IMR-90 (cell line): Measurements from ENCODE around the gene LRRC61. TPM values are rescaled to one million over a fixed set of nuclear protein-coding genes. Genes with fewer than 3 reads are reported as not detected.

ENCODE experiments used
- ATAC-seq: fragments of 200-7000 bp; cut with Tn5 transposase; 2 replicates; pipeline ENCODE4 v1.9.1; 2020; ENCODE audit warnings: low read depth, mild to moderate bottlenecking, moderate library complexity
- BruUV-seq: library from RNA; stranded (reverse); fragments of 400-500 nt; replicated peaks from 2 replicates; lab custom pipeline; 2021; lab: Mats Ljungman, UMichigan
- CTCF ChIA-PET: fragments of 300-600 bp; formaldehyde crosslinking; extraction: SDS; loops from one replicate; lab custom pipeline; 2021; ENCODE audit warnings: antibody characterized with exemption; lab: Yijun Ruan, JAX
- POLR2A ChIA-PET: fragments of 300-600 bp; sonication (Branson Sonifier 250); formaldehyde crosslinking; loops from one replicate; lab custom pipeline; 2022; ENCODE audit warnings: antibody characterized with exemption; ENCODE audit not compliant: unreplicated experiment; lab: Charles Lee
- DNase-seq: peaks from one replicate; pipeline ENCODE4 v3.0.0; 2013
- H2AFZ ChIP-seq: replicated peaks from 2 replicates; pipeline ENCODE3; 2013; ENCODE audit warnings: low read length, mild to moderate bottlenecking; ENCODE audit not compliant: poor library complexity
- H2AK5ac ChIP-seq: 2 replicates; pipeline ENCODE4 v1.6.1; 2013; ENCODE audit warnings: low read depth, low read length, inconsistent platforms
- H2AK9ac ChIP-seq: replicated peaks from 2 replicates; pipeline ENCODE3; 2013; ENCODE audit warnings: mild to moderate bottlenecking, low read depth, low read length, moderate library complexity; ENCODE audit not compliant: poor library complexity
- H2BK120ac ChIP-seq: 2 replicates; pipeline ENCODE4 v1.6.1; 2013; ENCODE audit warnings: low read depth, low read length, inconsistent platforms
- H2BK15ac ChIP-seq: 3 replicates; pipeline ENCODE4 v1.6.1; 2013; ENCODE audit warnings: low read depth, low read length, inconsistent platforms
- H2BK20ac ChIP-seq: 2 replicates; pipeline ENCODE4 v1.6.1; 2013; ENCODE audit warnings: low read depth, mild to moderate bottlenecking, inconsistent platforms, low read length, moderate library complexity
- H2BK5ac ChIP-seq: 2 replicates; pipeline ENCODE4 v1.6.1; 2013; ENCODE audit warnings: mild to moderate bottlenecking, low read depth, low read length, inconsistent platforms; ENCODE audit not compliant: poor library complexity, severe bottlenecking
- H3K14ac ChIP-seq: replicated peaks from 2 replicates; pipeline ENCODE4 v1.6.1; 2013; ENCODE audit warnings: low read depth, low read length, inconsistent platforms
- H3K18ac ChIP-seq: 2 replicates; pipeline ENCODE4 v1.6.1; 2013; ENCODE audit warnings: low read depth, low read length, control low read depth
- H3K23ac ChIP-seq: 2 replicates; pipeline ENCODE4 v1.6.1; 2013; ENCODE audit warnings: low read depth, low read length, inconsistent platforms
- H3K27ac ChIP-seq: 2 replicates; pipeline ENCODE4 v1.5.1; 2013; ENCODE audit warnings: mild to moderate bottlenecking, control low read depth, low read length; ENCODE audit not compliant: insufficient read depth
- H3K27me3 ChIP-seq: 2 replicates; pipeline ENCODE4 v1.6.1; 2013; ENCODE audit warnings: low read length; ENCODE audit not compliant: control insufficient read depth, insufficient read depth
- H3K36me3 ChIP-seq: 2 replicates; pipeline ENCODE4 v1.6.1; 2013; ENCODE audit warnings: low read length, mixed read lengths; ENCODE audit not compliant: control insufficient read depth, insufficient read depth
- H3K4ac ChIP-seq: 2 replicates; pipeline ENCODE4 v1.6.1; 2013; ENCODE audit warnings: low read depth, low read length, inconsistent platforms
- H3K4me1 ChIP-seq: 2 replicates; pipeline ENCODE4 v1.6.1; 2013; ENCODE audit warnings: low read length, mixed read lengths; ENCODE audit not compliant: control insufficient read depth, insufficient read depth
- H3K4me2 ChIP-seq: 2 replicates; pipeline ENCODE4 v1.6.1; 2013; ENCODE audit warnings: low read depth, mild to moderate bottlenecking, control low read depth, low read length, moderate library complexity
- H3K4me3 ChIP-seq: 2 replicates; pipeline ENCODE4 v1.5.1; 2013; ENCODE audit warnings: low read depth, mild to moderate bottlenecking, control low read depth, low read length, moderate library complexity; ENCODE audit not compliant: insufficient read depth
- H3K56ac ChIP-seq: 2 replicates; pipeline ENCODE4 v1.6.1; 2013; ENCODE audit warnings: low read length, inconsistent platforms; ENCODE audit not compliant: insufficient read depth; ENCODE audit errors: extremely low read depth
- H3K79me1 ChIP-seq, 2 experiments: 2 replicates each; pipeline ENCODE4 v1.6.1; 2013; ENCODE audit warnings: low read length in 2 of 2, inconsistent platforms in 1 of 2, low read depth in 1 of 2
- H3K9ac ChIP-seq: 2 replicates; pipeline ENCODE4 v1.6.1; 2013; ENCODE audit warnings: low read depth, low read length, control low read depth
- H3K9me1 ChIP-seq: 2 replicates; pipeline ENCODE4 v1.6.1; 2013; ENCODE audit warnings: low read length, inconsistent platforms; ENCODE audit not compliant: insufficient read depth
- H3K9me3 ChIP-seq: 2 replicates; pipeline ENCODE4 v1.6.1; 2013; ENCODE audit warnings: low read length; ENCODE audit not compliant: control insufficient read depth, insufficient read depth
- H4K20me1 ChIP-seq: 2 replicates; pipeline ENCODE4 v1.6.1; 2013; ENCODE audit warnings: low read length, inconsistent platforms; ENCODE audit not compliant: insufficient read depth
- H4K5ac ChIP-seq: 2 replicates; pipeline ENCODE4 v1.6.1; 2013; ENCODE audit warnings: mild to moderate bottlenecking, low read depth, low read length, control low read depth
- H4K8ac ChIP-seq, 2 experiments: 2 replicates each; pipeline ENCODE4 v1.6.1; 2013; ENCODE audit warnings: low read depth in 2 of 2, low read length in 2 of 2, control low read depth in 1 of 2, inconsistent platforms in 1 of 2
- H4K91ac ChIP-seq: 2 replicates; pipeline ENCODE4 v1.6.1; 2013; ENCODE audit warnings: low read depth, low read length, inconsistent platforms; ENCODE audit not compliant: insufficient read depth
- BHLHE40 ChIP-seq: fragments of 150-350 bp; IDR thresholded peaks from 2 replicates; pipeline ENCODE4 v1.6.1; 2016; ENCODE audit warnings: mild to moderate bottlenecking, low read depth, low read length
- CEBPB ChIP-seq: IDR thresholded peaks from 2 replicates; pipeline ENCODE4 v1.6.1; 2012; ENCODE audit warnings: low read depth, low read length, improper control_type of control experiment
- MAFK ChIP-seq: IDR thresholded peaks from 2 replicates; pipeline ENCODE4 v1.6.1; 2012; ENCODE audit warnings: low read depth, low read length, improper control_type of control experiment
- MAZ ChIP-seq: IDR thresholded peaks from 2 replicates; pipeline ENCODE4 v1.6.1; 2012; ENCODE audit warnings: low read depth, mild to moderate bottlenecking, low read length, improper control_type of control experiment, moderate library complexity, borderline replicate concordance
- NFE2L2 ChIP-seq: fragments of 150-350 bp; IDR thresholded peaks from 2 replicates; pipeline ENCODE4 v1.6.1; 2016; ENCODE audit warnings: low read depth, mild to moderate bottlenecking, low read length
- POLR2A ChIP-seq: IDR thresholded peaks from 2 replicates; pipeline ENCODE4 v1.6.1; 2012; ENCODE audit warnings: mild to moderate bottlenecking, low read depth, low read length
- RAD21 ChIP-seq: IDR thresholded peaks from 2 replicates; pipeline ENCODE4 v1.6.1; 2012; ENCODE audit warnings: low read length, improper control_type of control experiment
- RCOR1 ChIP-seq: IDR thresholded peaks from 2 replicates; pipeline ENCODE4 v1.6.1; 2012; ENCODE audit warnings: mild to moderate bottlenecking, low read length, improper control_type of control experiment; ENCODE audit not compliant: insufficient replicate concordance
- WGBS, 2 experiments: methylation state at CpG; one replicate each; pipeline versions ENCODE4 v1.1.5 to v1.1.7; 2013; ENCODE audit warnings: missing lambda C conversion rate in 2 of 2; ENCODE audit not compliant: insufficient read length in 1 of 2; ENCODE audit errors: extremely low coverage in 2 of 2; 5-methylcytosine and 5-hydroxymethylcytosine counted together
- dilution Hi-C: fragments of 300-500 bp; cut with HindIII; formaldehyde crosslinking; loops from one replicate; pipeline ENCODE4 v1.14.3; 2018; ENCODE audit warnings: low sequenced_read_pairs; ENCODE audit not compliant: unreplicated experiment
- in situ Hi-C: fragments of 300-500 bp; cut with MboI; formaldehyde crosslinking; loops from 3 replicates; pipeline ENCODE4 v1.14.3; 2019; ENCODE audit warnings: low sequenced_read_pairs, inconsistent platforms, mixed read lengths
- intact Hi-C: fragments of 100-400 bp; cut with micrococcal nuclease; formaldehyde crosslinking; loops from 2 replicates; pipeline ENCODE4 v1.10.0; 2022
- polyA plus RNA-seq, 3 experiments: library from polyadenylated mRNA; depleted of rRNA; stranded (reverse); fragments of >200 nt; gene quantifications; 2 replicates each; pipeline ENCODE4 v1.2.3, GENCODE V29; 2012; ENCODE audit warnings: low replicate concordance in 1 of 3
- total RNA-seq: library from RNA; depleted of rRNA; stranded (reverse); fragments of >200 nt; gene quantifications from 2 replicates; pipeline ENCODE4 v1.2.3, GENCODE V29; 2012
- TF ChIP-seq, protein P1 (sequence below): conservative IDR thresholded peaks from 2 replicates; pipeline ENCODE4 v1.5.1; 2012; ENCODE audit warnings: mild to moderate bottlenecking, low read depth, low read length, improper control_type of control experiment
- TF ChIP-seq, protein P2 (sequence below): fragments of 150-350 bp; IDR thresholded peaks from 2 replicates; pipeline ENCODE4 v1.6.1; 2017; ENCODE audit warnings: mild to moderate bottlenecking, antibody characterized with exemption, low read length, low read depth

The LRRC61 gene
- total and polyA plus RNA-seq, 2 of the 4 experiments (the other 2 are of a cell fraction): 0.07 TPM; not detected in 1

DNA sequence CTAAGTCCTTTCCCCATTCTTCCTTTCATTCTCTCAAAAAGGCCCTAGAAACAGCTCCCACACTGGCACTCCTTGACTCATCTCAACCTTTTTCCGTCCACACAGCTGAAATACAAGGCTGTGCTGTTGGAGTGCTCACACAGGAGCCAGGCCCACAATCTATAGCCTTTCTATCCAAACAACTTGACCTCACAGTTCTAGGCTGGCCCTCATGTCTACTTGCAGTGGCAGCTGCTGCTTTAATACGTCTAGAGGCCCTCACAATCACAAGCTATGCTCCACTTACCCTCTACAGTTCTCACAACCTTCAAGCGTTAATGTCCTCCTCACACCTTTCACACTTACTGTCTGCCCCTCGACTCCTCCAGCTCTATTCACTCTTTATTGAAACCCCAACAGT lies 12.0 kb upstream of the LRRC61 start:
- Histone ChIP-seq H3K23ac (no peak overlapping the region), H4K5ac (no peak overlapping the region), H4K20me1 (no peaks in the 10 kb centered on the region), H3K9me1 (0 out of 2 replicates have a peak, but pooled peaks cover 3% of the 10 kb centered on the region), H2BK20ac (no peak overlapping the region), H3K9ac (no peak overlapping the region), H3K27ac (no peak overlapping the region), H3K18ac (no peak overlapping the region), H3K9me3 (0 out of 2 replicates have a peak, but pooled peaks cover 2% of the 10 kb centered on the region), H3K56ac (no peak overlapping the region), H2BK5ac (no peak overlapping the region), H2BK15ac (no peak overlapping the region), H2BK120ac (no peak overlapping the region), H2AK9ac (no peak overlapping the region), H3K36me3 (no peaks in the 10 kb centered on the region), H3K4me2 (no peak overlapping the region), H2AK5ac (no peak overlapping the region), H2AFZ (no peak overlapping the region), H4K8ac (no peak overlapping the region), H3K27me3 (no peaks in the 10 kb centered on the region), H4K91ac (no peak overlapping the region), H3K14ac (no peak overlapping the region), H3K4me3 (no peak overlapping the region), H3K4me1 (peaks cover 5% of the 10 kb centered on the region; the same call in 1 of the 2 replicates), H3K79me1 (no peaks in the 10 kb centered on the region), H3K4ac (no peak overlapping the region)
- POLR2A ChIA-PET: no interaction called here
- ATAC-seq: no peak
- intact Hi-C loops: no loop called here
- CTCF ChIA-PET: interaction anchor here (0.7 kb wide), 1 partner anchor 14 kb away, joined by 3 read pairs; no protein-coding TSS in a partner anchor
- BruUV-seq: no TSS peak
- DNase-seq: no peak
- 94% methylated on average over 3 of the region's 4 CpGs; no CpG with 5 or more reads in 1 of the 2 experiments for WGBS, 2 experiments
- TF ChIP-seq RCOR1: no peak
- TF ChIP-seq, protein P1, sequence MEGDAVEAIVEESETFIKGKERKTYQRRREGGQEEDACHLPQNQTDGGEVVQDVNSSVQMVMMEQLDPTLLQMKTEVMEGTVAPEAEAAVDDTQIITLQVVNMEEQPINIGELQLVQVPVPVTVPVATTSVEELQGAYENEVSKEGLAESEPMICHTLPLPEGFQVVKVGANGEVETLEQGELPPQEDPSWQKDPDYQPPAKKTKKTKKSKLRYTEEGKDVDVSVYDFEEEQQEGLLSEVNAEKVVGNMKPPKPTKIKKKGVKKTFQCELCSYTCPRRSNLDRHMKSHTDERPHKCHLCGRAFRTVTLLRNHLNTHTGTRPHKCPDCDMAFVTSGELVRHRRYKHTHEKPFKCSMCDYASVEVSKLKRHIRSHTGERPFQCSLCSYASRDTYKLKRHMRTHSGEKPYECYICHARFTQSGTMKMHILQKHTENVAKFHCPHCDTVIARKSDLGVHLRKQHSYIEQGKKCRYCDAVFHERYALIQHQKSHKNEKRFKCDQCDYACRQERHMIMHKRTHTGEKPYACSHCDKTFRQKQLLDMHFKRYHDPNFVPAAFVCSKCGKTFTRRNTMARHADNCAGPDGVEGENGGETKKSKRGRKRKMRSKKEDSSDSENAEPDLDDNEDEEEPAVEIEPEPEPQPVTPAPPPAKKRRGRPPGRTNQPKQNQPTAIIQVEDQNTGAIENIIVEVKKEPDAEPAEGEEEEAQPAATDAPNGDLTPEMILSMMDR: no peak
- TF ChIP-seq CEBPB: no peak
- TF ChIP-seq MAFK: no peak
- TF ChIP-seq, protein P2, sequence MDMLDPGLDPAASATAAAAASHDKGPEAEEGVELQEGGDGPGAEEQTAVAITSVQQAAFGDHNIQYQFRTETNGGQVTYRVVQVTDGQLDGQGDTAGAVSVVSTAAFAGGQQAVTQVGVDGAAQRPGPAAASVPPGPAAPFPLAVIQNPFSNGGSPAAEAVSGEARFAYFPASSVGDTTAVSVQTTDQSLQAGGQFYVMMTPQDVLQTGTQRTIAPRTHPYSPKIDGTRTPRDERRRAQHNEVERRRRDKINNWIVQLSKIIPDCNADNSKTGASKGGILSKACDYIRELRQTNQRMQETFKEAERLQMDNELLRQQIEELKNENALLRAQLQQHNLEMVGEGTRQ: no peak
- no peak for TF ChIP-seq POLR2A
- TF ChIP-seq RAD21: no peak
- TF ChIP-seq BHLHE40: no peak
- TF ChIP-seq MAZ: no peak
- no peak for TF ChIP-seq NFE2L2
- dilution Hi-C loops: no loop called here
- in situ Hi-C loops: loop anchor here (25.0 kb wide), 1 partner anchor 426 kb away; the partner anchor contains the start of gene GIMAP5
